HAP-1 (cell line): Measurements from ENCODE around the gene MTHFD2L.
"Not testable (repeated sequence)": the region's sequence is repeated elsewhere in the genome, so short reads cannot be mapped to it uniquely, and the experiment has no call there.

Experiments
- DNase-seq, 2 experiments: peaks; one replicate each; pipeline ENCODE4 v3.0.0-alpha.2; 2016 to 2020; ENCODE audit warnings: low spot score in 2 of 2
- H3K27me3 ChIP-seq: fragments of 250-450 bp; sonication (Bioruptor Pico); 2 replicates; pipeline ENCODE4 v1.5.1; 2020; ENCODE audit warnings: low read depth, mild to moderate bottlenecking, moderate library complexity
- H3K36me3 ChIP-seq: fragments of 250-450 bp; sonication (Bioruptor Pico); replicated peaks from 2 replicates; pipeline ENCODE4 v1.5.1; 2020; ENCODE audit warnings: mild to moderate bottlenecking
- H3K4me1 ChIP-seq: fragments of 250-450 bp; sonication (Bioruptor Pico); 2 replicates; pipeline ENCODE4 v1.5.1; 2020; ENCODE audit warnings: mild to moderate bottlenecking
- H3K4me3 ChIP-seq: fragments of 250-450 bp; sonication (Bioruptor Pico); 2 replicates; pipeline ENCODE4 v1.5.1; 2020; ENCODE audit warnings: mild to moderate bottlenecking, moderate library complexity
- H3K9me3 ChIP-seq: fragments of 250-450 bp; sonication (Bioruptor Pico); 2 replicates; pipeline ENCODE4 v1.5.1; 2020; ENCODE audit warnings: mild to moderate bottlenecking, moderate library complexity
- in situ Hi-C: fragments of 300-500 bp; cut with MboI; formaldehyde crosslinking; loops from 3 replicates; pipeline ENCODE4 v1.14.3; 2020; ENCODE audit warnings: low sequenced_read_pairs, inconsistent platforms, mixed read lengths

MTHFD2L gene

GRCh38 chr4:74338792-74339333 lies 180.9 kb downstream of the MTHFD2L start:
- H3K27me3 ChIP-seq, result no peaks in the 10 kb centered on the region
- H3K9me3 ChIP-seq, result no peaks in the 10 kb centered on the region; the same call in 1 of the 2 replicates
- no peaks in the 10 kb centered on the region for H3K36me3 ChIP-seq
- in situ Hi-C loops, result no loop called here
- no peaks in the 10 kb centered on the region for H3K4me1 ChIP-seq
- no peak for DNase-seq
- no peak overlapping the region for H3K4me3 ChIP-seq

GRCh38 chr4:74339501-74339900 lies 181.6 kb downstream of the MTHFD2L start:
- Histone ChIP-seq H3K27me3 (no peaks in the 10 kb centered on the region), H3K9me3 (no peaks in the 10 kb centered on the region; the same call in 1 of the 2 replicates), H3K4me1 (no peaks in the 10 kb centered on the region), H3K4me3 (no peak overlapping the region), H3K36me3 (no peaks in the 10 kb centered on the region)
- DNase-seq, result no peak
- in situ Hi-C loops, result no loop called here

- H3K4me3 ChIP-seq, in situ Hi-C loops, H3K4me1 ChIP-seq, H3K27me3 ChIP-seq, H3K36me3 ChIP-seq, DNase-seq, H3K9me3 ChIP-seq: not testable (repeated sequence)
These were observed 182.5 kb downstream of the MTHFD2L start for GRCh38 chr4:74340421-74340820.

- Histone ChIP-seq H3K4me3 (no peak overlapping the region), H3K27me3 (no peaks in the 10 kb centered on the region), H3K4me1 (no peaks in the 10 kb centered on the region), H3K36me3 (no peaks in the 10 kb centered on the region), H3K9me3 (no peaks in the 10 kb centered on the region; the same call in 1 of the 2 replicates)
- DNase-seq, result no peak
- in situ Hi-C loops, result no loop called here
These were observed 186.1 kb downstream of the MTHFD2L start for GRCh38 chr4:74344031-74344430.
